H1 (cell line): ENCODE data around the gene PLEKHB1. TPM values are rescaled to one million over a fixed set of nuclear protein-coding genes. Genes with fewer than 3 reads are reported as not detected.

ENCODE experiments used
- GABPA ChIP-seq: IDR thresholded peaks from 2 replicates; pipeline ENCODE4 v1.6.1; 2011; ENCODE audit warnings: mild to moderate bottlenecking, low read length, moderate library complexity, borderline replicate concordance; ENCODE audit not compliant: insufficient read depth
- RBBP5 ChIP-seq: IDR thresholded peaks from 2 replicates; pipeline ENCODE4 v1.7.1; 2012; ENCODE audit warnings: low read depth, mild to moderate bottlenecking, inconsistent platforms, low read length, moderate library complexity, borderline replicate concordance
- SRF ChIP-seq: IDR thresholded peaks from 2 replicates; pipeline ENCODE4 v1.6.1; 2011; ENCODE audit warnings: mild to moderate bottlenecking, low read depth, low read length, moderate library complexity
- polyA plus RNA-seq, 7 experiments: library from polyadenylated mRNA; depleted of rRNA in 3 of 7; stranded (reverse) in 5 of 7; unstranded in 2 of 7; fragments of >200 nt in 5 of 7; fragments of 200-250 nt in 2 of 7; gene quantifications; 1 replicate in 5 of 7; 2 replicates in 1 of 7; 4 replicates in 1 of 7; pipeline versions ENCODE4 v1.2.1 to v1.2.3, GENCODE V29; 2011 to 2013; ENCODE audit warnings: missing spikeins in 2 of 7, mixed read lengths in 2 of 7
- total RNA-seq: library from RNA; stranded (reverse); fragmentation: NEBNext Ultra II Directional; extraction: Animal tissue kit (Norgen Biotek cat#: 25700); gene quantifications from 2 replicates; pipeline ENCODE4 v1.2.1, GENCODE V29; 2021

PLEKHB1 gene
- total and polyA plus RNA-seq, 2 of the 8 experiments (the other 6 are each of a cell fraction or from before 2014, with no cell fraction given) = 14.8 to 24.5 TPM

DNA sequence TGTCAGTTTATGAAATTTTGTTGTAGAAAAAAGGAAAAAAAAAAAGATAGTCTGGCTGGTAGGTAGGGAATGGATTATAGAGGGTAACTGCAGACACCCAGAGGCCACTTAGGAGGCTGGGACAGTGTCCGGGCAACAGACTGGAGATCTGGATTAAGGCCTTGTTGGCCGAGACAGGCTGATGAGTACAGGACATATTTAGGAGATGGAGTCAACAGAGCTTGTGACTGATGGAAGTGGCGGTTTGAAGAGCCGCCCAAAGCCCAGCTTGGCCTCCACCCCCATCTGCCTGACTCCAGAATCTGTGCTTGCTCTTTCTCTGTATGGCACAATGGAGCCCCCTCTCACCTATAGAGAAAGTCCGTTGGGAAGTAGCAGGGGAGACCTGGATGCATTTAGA, 7.6 kb downstream of the PLEKHB1 start (continued):
- TF ChIP-seq GABPA (no peak), RBBP5 (no peak), SRF (no peak)
